ENCODE measurements around the gene MADD.

GRCh38 chr11:47379317-47379716 is 109.4 kb downstream of the MADD start:
- TF ChIP-seq CTCF (conservative IDR thresholded peaks at IDR 0.05; ENCODE audit: low read depth, low read length) (no peak), EZH2 (IDR thresholded peaks at IDR 0.05; ENCODE audit: low read length, unreplicated experiment) (no peak), EZH2phosphoT487 (IDR thresholded peaks at IDR 0.05; ENCODE audit: borderline replicate concordance, low read length) (no peak)
